ENCODE results near the gene ABCE1.

The ABCE1 gene

DNA sequence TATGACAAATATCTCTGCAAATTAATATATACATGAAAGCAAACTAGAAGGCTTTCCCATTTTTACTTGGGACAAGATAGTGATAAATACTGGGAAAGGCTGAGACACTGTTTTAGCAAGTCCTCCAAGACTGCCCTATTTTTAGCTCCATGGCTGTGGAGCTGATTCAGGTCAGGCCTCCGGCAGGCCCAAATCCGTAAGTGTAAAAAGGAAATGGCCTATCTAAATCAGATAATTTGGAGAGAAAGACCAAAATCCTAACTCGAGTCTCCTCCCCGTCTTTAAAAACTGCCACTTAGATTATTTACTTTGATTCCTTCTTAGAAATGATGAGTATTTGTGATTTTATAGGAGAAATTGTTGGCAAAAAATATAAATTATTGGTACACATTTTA, 79.4 kb downstream of the ABCE1 start:
- no peak for DNase-seq (ENCODE audit: low read depth, low spot score)

GRCh38 chr4:145177906-145178538, 79.9 kb downstream of the ABCE1 start:
- DNase-seq (ENCODE audit: low read depth, low spot score), result peak; percentile 30

DNA sequence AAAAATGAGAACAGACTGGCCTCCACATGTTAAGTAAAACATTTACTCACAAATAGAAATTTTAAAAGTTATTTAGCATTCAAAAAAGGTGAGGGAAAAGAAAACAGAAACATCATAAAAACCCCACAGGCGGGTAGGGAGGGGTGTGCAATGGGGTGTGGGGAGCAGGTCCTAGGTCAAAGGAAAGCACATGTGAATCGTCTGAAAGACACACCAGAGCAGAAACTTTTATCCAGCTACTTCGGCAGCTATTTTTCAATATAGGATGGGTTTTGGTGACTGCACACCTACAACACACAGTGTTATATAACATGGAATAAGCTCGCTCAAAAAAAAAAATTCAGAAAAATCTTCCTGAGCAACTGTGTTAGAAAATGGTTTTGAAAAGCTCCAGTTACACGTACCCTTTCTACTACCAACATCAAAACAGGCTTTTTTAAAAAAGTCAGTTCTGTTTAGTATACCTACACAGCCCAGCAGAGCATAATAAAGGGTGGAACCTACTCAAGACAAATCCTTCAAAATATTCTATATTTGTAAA, 80.7 kb downstream of the ABCE1 start:
- no peak for DNase-seq (ENCODE audit: low read depth, low spot score)
